MM.1S (cell line): Measurements from ENCODE around the gene NBEA.

ENCODE experiments used
- DNase-seq: peaks from one replicate; pipeline ENCODE4 v3.0.0-alpha.2; 2015
- H2AFZ ChIP-seq: fragments of 300-600 bp; sonication (generic); 2 replicates; pipeline ENCODE4 v1.6.0; 2016; ENCODE audit warnings: antibody characterized with exemption, low read length
- H3F3A ChIP-seq: fragments of 300-600 bp; sonication (generic); 2 replicates; pipeline ENCODE4 v1.6.1; 2016; ENCODE audit warnings: mild to moderate bottlenecking, antibody characterized with exemption, low read length, moderate library complexity, mixed read lengths; ENCODE audit not compliant: insufficient read depth
- H3K27ac ChIP-seq: fragments of 300-600 bp; sonication (generic); 2 replicates; pipeline ENCODE4 v1.5.1; 2016; ENCODE audit warnings: mild to moderate bottlenecking, low read length
- H3K27me3 ChIP-seq: fragments of 300-600 bp; sonication (generic); replicated peaks from 2 replicates; pipeline ENCODE4 v1.6.0; 2016; ENCODE audit warnings: low read length; ENCODE audit not compliant: insufficient read depth
- H3K36me3 ChIP-seq: fragments of 300-600 bp; sonication (generic); replicated peaks from 2 replicates; pipeline ENCODE4 v1.6.1; 2016; ENCODE audit warnings: mild to moderate bottlenecking, low read length, mixed read lengths; ENCODE audit not compliant: insufficient read depth
- H3K4me1 ChIP-seq: fragments of 300-600 bp; sonication (generic); 2 replicates; pipeline ENCODE4 v1.6.1; 2016; ENCODE audit warnings: low read length, mixed read lengths
- H3K4me2 ChIP-seq: fragments of 300-600 bp; sonication (generic); 2 replicates; pipeline ENCODE4 v1.6.0; 2016; ENCODE audit warnings: low read depth, low read length
- H3K4me3 ChIP-seq: fragments of 300-600 bp; sonication (generic); 2 replicates; pipeline ENCODE4 v1.5.1; 2016; ENCODE audit warnings: low read length, mixed read lengths
- H3K79me2 ChIP-seq: fragments of 300-600 bp; sonication (generic); 2 replicates; pipeline ENCODE4 v1.6.1; 2016; ENCODE audit warnings: mixed run types, low read length, mixed read lengths
- H3K9ac ChIP-seq: fragments of 300-600 bp; sonication (generic); 2 replicates; pipeline ENCODE4 v1.6.1; 2016; ENCODE audit warnings: low read length, mixed read lengths
- H3K9me2 ChIP-seq: fragments of 300-600 bp; sonication (generic); replicated peaks from 2 replicates; pipeline ENCODE4 v1.6.1; 2016; ENCODE audit warnings: mild to moderate bottlenecking, low read length, mixed read lengths; ENCODE audit not compliant: insufficient read depth
- H3K9me3 ChIP-seq: fragments of 300-600 bp; sonication (generic); replicated peaks from 2 replicates; pipeline ENCODE4 v1.6.1; 2016; ENCODE audit warnings: mild to moderate bottlenecking, low read length, mixed read lengths; ENCODE audit not compliant: insufficient read depth
- H4K20me1 ChIP-seq: fragments of 300-600 bp; sonication (generic); 2 replicates; pipeline ENCODE4 v1.6.1; 2016; ENCODE audit warnings: mild to moderate bottlenecking, low read length, moderate library complexity, mixed read lengths; ENCODE audit not compliant: insufficient read depth
- EZH2 ChIP-seq: fragments of 300-600 bp; sonication (generic); optimal IDR thresholded peaks from 2 replicates; pipeline ENCODE3; 2017; ENCODE audit warnings: low read depth, mild to moderate bottlenecking, antibody characterized with exemption, low read length, mixed read lengths
- EZH2phosphoT487 ChIP-seq: fragments of 300-600 bp; sonication (generic); IDR thresholded peaks from 2 replicates; pipeline ENCODE4 v1.6.1; 2018; ENCODE audit warnings: antibody characterized with exemption, low read length
- TF ChIP-seq, protein P1 (sequence below): fragments of 300-600 bp; sonication (generic); IDR thresholded peaks from 2 replicates; pipeline ENCODE4 v1.5.1; 2016; ENCODE audit warnings: antibody characterized with exemption, low read length, mixed read lengths

NBEA gene

DNA sequence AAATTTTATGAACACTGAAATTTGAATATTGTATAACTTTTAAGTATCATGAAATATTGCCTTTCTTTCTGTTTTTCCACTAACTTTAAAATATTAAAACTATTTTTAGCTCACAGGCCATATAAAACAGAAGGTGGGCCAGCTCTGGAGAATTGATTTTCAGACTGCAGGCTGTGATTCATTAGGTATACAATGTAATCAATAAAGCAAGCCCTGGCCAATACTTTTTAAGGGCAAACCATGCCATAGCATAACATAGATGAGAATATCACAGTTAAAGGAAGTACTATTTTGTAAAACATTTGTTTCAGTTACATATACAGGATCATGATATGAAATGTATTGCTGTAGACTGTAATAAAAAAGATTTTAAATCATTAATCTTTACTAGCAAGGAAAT lies 336.8 kb downstream of the NBEA start:
- Histone ChIP-seq H3K9ac (no peak overlapping the region), H3K4me2 (no peak overlapping the region), H3K9me3 (no peaks in the 10 kb centered on the region), H3K36me3 (no peaks in the 10 kb centered on the region), H2AFZ (no peak overlapping the region), H3K4me1 (no peaks in the 10 kb centered on the region), H4K20me1 (no peaks in the 10 kb centered on the region), H3K9me2 (no peaks in the 10 kb centered on the region), H3K27ac (no peak overlapping the region), H3K27me3 (no peaks in the 10 kb centered on the region), H3F3A (no peaks in the 10 kb centered on the region), H3K79me2 (no peaks in the 10 kb centered on the region), H3K4me3 (no peak overlapping the region)
- DNase-seq = no peak
- TF ChIP-seq EZH2phosphoT487 (no peak), EZH2 (no peak)
- TF ChIP-seq, protein P1, sequence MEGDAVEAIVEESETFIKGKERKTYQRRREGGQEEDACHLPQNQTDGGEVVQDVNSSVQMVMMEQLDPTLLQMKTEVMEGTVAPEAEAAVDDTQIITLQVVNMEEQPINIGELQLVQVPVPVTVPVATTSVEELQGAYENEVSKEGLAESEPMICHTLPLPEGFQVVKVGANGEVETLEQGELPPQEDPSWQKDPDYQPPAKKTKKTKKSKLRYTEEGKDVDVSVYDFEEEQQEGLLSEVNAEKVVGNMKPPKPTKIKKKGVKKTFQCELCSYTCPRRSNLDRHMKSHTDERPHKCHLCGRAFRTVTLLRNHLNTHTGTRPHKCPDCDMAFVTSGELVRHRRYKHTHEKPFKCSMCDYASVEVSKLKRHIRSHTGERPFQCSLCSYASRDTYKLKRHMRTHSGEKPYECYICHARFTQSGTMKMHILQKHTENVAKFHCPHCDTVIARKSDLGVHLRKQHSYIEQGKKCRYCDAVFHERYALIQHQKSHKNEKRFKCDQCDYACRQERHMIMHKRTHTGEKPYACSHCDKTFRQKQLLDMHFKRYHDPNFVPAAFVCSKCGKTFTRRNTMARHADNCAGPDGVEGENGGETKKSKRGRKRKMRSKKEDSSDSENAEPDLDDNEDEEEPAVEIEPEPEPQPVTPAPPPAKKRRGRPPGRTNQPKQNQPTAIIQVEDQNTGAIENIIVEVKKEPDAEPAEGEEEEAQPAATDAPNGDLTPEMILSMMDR = no peak

DNA sequence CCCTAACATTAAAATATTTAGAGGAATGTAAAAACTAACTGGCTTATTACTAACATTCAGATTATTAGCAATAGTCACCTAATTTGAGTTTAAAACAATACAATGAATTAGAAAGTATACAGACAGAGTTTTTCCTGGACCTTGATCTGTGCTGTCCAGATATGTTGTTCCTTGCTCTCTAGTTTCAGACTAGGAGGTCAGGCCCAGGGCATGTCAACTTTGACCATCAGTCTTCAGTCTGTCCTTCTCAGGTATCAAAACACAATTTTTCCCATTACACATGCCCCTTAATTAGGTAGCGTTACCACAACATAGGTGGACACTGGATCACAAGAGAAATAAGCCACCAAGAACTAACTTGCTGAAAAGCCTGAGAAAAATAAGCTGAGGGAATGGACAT lies 337.4 kb downstream of the NBEA start:
- Histone ChIP-seq H3F3A (no peaks in the 10 kb centered on the region), H3K27me3 (no peaks in the 10 kb centered on the region), H3K9me2 (no peaks in the 10 kb centered on the region), H2AFZ (no peak overlapping the region), H3K79me2 (no peaks in the 10 kb centered on the region), H3K4me3 (no peak overlapping the region), H3K36me3 (no peaks in the 10 kb centered on the region), H3K27ac (no peak overlapping the region), H3K9me3 (no peaks in the 10 kb centered on the region), H3K4me1 (no peaks in the 10 kb centered on the region), H3K4me2 (no peak overlapping the region), H4K20me1 (no peaks in the 10 kb centered on the region), H3K9ac (no peak overlapping the region)
- TF ChIP-seq, protein P1 = no peak
- no peak for TF ChIP-seq EZH2
- no peak for TF ChIP-seq EZH2phosphoT487
- DNase-seq = no peak

DNA sequence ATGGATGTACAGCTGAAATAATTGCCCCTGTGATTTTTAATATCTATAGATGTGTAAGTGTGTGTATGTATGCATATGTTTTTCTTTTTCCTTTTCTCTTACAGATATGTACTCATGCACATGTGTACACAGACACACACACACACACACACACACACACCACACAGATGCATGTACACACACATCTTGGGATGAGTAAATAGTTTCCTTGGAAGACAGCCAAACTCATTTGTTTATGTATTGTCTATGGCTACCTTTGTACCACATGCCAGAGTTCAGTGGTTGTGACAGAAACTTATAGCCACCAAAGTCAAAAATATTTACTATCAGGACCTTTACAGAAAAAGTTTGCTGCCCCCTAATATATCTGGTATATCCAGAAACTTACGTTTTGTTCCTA lies 341.8 kb downstream of the NBEA start:
- Histone ChIP-seq H3K27me3 (no peaks in the 10 kb centered on the region), H3K9me2 (no peaks in the 10 kb centered on the region), H3F3A (no peaks in the 10 kb centered on the region), H3K79me2 (no peaks in the 10 kb centered on the region), H3K4me2 (no peak overlapping the region), H3K27ac (no peak overlapping the region), H3K4me3 (no peak overlapping the region), H3K36me3 (no peaks in the 10 kb centered on the region), H3K9ac (no peak overlapping the region), H3K9me3 (no peaks in the 10 kb centered on the region), H4K20me1 (no peaks in the 10 kb centered on the region), H3K4me1 (no peaks in the 10 kb centered on the region), H2AFZ (no peak overlapping the region)
- DNase-seq = no peak
- TF ChIP-seq, protein P1 = no peak
- no peak for TF ChIP-seq EZH2phosphoT487
- no peak for TF ChIP-seq EZH2

DNA sequence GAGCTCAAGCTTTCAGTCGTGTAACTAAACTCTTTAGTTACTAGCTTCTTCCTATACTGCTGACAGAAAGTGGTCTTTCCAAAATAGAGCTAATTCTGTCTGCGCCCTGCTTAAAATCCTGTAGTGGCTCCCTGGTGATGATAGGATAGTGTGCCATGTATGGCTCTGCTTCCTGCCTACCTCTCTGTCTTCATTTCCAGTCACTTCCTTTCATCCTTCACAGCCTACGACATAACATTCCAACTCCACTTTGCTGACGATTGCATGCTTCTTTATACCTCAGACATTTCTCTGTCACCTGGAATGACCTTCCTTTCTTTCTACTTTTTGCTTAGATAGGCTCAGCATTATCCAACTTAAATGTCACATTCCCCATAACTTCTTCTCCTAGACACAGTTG lies 343.6 kb downstream of the NBEA start:
- Histone ChIP-seq H3K9me2 (no peaks in the 10 kb centered on the region), H3K4me1 (no peaks in the 10 kb centered on the region), H3K27ac (no peak overlapping the region), H3K4me2 (no peak overlapping the region), H3K9ac (no peak overlapping the region), H2AFZ (no peak overlapping the region), H3K27me3 (no peaks in the 10 kb centered on the region), H4K20me1 (no peaks in the 10 kb centered on the region), H3K4me3 (no peak overlapping the region), H3K9me3 (no peaks in the 10 kb centered on the region), H3K36me3 (no peaks in the 10 kb centered on the region), H3K79me2 (no peaks in the 10 kb centered on the region), H3F3A (no peaks in the 10 kb centered on the region)
- no peak for DNase-seq
- TF ChIP-seq, protein P1 = no peak
- TF ChIP-seq EZH2 (no peak), EZH2phosphoT487 (no peak)
